ENCODE measurements around the gene MAGEA9.
"Not testable (repeated sequence)": the region's sequence is repeated elsewhere in the genome, so short reads cannot be mapped to it uniquely, and the experiment has no call there.

Gene MAGEA9

GRCh38 chrX:149781727-149782126 is at the start of gene MAGEA9:
Gene MAGEA9, plus strand, starts transcription at chrX:149781930. Its CDS starts 4,281 bp downstream, at chrX:149786211.
- not testable (repeated sequence) for DNase-seq

- not testable (repeated sequence) for DNase-seq
Observed at GRCh38 chrX:149742269-149742668, 39.5 kb upstream of the MAGEA9 start.

GRCh38 chrX:149746390-149747007 is 35.2 kb upstream of the MAGEA9 start:
- not testable (repeated sequence) for DNase-seq

- DNase-seq = no peak
Observed at GRCh38 chrX:149757206-149758067, 24.3 kb upstream of the MAGEA9 start.

- DNase-seq = no peak
Observed at GRCh38 chrX:149758068-149758714, 23.5 kb upstream of the MAGEA9 start.

- not testable (repeated sequence) for DNase-seq
Observed at GRCh38 chrX:149758715-149759078, 23.0 kb upstream of the MAGEA9 start.

GRCh38 chrX:149759824-149760223 is 21.9 kb upstream of the MAGEA9 start:
- DNase-seq = no peak

GRCh38 chrX:149760965-149761364 is 20.8 kb upstream of the MAGEA9 start:
- no peak for DNase-seq

- DNase-seq = not testable (repeated sequence)
Observed at GRCh38 chrX:149761858-149762674, 19.7 kb upstream of the MAGEA9 start.

- no peak for DNase-seq
Observed at GRCh38 chrX:149762696-149763614, 18.8 kb upstream of the MAGEA9 start.

GRCh38 chrX:149770344-149770743 is 11.4 kb upstream of the MAGEA9 start:
- DNase-seq = not testable (repeated sequence)

GRCh38 chrX:149773026-149773425 is 8.7 kb upstream of the MAGEA9 start:
- not testable (repeated sequence) for DNase-seq

GRCh38 chrX:149773768-149774167 is 8.0 kb upstream of the MAGEA9 start, which contains the start of gene HSFX1:
Gene HSFX1, plus strand, starts transcription at chrX:149774068. Its CDS starts 614 bp downstream, at chrX:149774682.
- not testable (repeated sequence) for DNase-seq

- not testable (repeated sequence) for DNase-seq
Observed at GRCh38 chrX:149777999-149778398, 3.7 kb upstream of the MAGEA9 start.

- not testable (repeated sequence) for DNase-seq
Observed at GRCh38 chrX:149795531-149795930, 13.8 kb downstream of the MAGEA9 start.

- no peak for DNase-seq
Observed at GRCh38 chrX:149799095-149799714, 17.5 kb downstream of the MAGEA9 start.

- DNase-seq = no peak
Observed at GRCh38 chrX:149799938-149800337, 18.2 kb downstream of the MAGEA9 start.

- no peak for DNase-seq
Observed at GRCh38 chrX:149803458-149804062, 21.8 kb downstream of the MAGEA9 start.

- DNase-seq = no peak
Observed at GRCh38 chrX:149804102-149804501, 22.4 kb downstream of the MAGEA9 start.

GRCh38 chrX:149807747-149808458 is 26.2 kb downstream of the MAGEA9 start:
- no peak for DNase-seq
